H1 (cell line): Measurements from ENCODE around the gene ARMS2. TPM values are rescaled to one million over a fixed set of nuclear protein-coding genes. Genes with fewer than 3 reads are reported as not detected.

ENCODE experiments used
- CTCF ChIA-PET: fragments of 300-600 bp; sonication (Branson Sonifier 250); formaldehyde crosslinking; loops from one replicate; lab custom pipeline; 2021; ENCODE audit not compliant: partially characterized antibody; lab: Charles Lee
- POLR2A ChIA-PET: fragments of 300-600 bp; sonication (Branson Sonifier 250); formaldehyde crosslinking; loops from one replicate; lab custom pipeline; 2021; ENCODE audit warnings: inconsistent platforms; ENCODE audit not compliant: partially characterized antibody; lab: Charles Lee
- DNase-seq, 2 experiments: peaks; one replicate each; pipeline versions ENCODE4 v3.0.0 to v3.0.0-alpha.2; 2010 to 2022; ENCODE audit warnings: low spot score in 2 of 2, low read depth in 1 of 2, mixed read lengths in 1 of 2
- FAIRE-seq: peaks from 2 replicates; lab custom pipeline; 2011; peaks lifted over from hg19 to GRCh38; lab: Jason Lieb, UNC
- H2AFZ ChIP-seq: 2 replicates; pipeline ENCODE4 v1.8.1; 2012; ENCODE audit warnings: low read length, inconsistent platforms
- H2AK5ac ChIP-seq: 2 replicates; pipeline ENCODE4 v1.6.1; 2013; ENCODE audit warnings: low read depth, low read length
- H2BK120ac ChIP-seq: replicated peaks from 2 replicates; pipeline ENCODE3; 2013; ENCODE audit warnings: low read depth, low read length, inconsistent platforms
- H2BK12ac ChIP-seq: 2 replicates; pipeline ENCODE4 v1.6.1; 2013; ENCODE audit warnings: low read depth, low read length
- H2BK15ac ChIP-seq: 2 replicates; pipeline ENCODE4 v1.6.1; 2013; ENCODE audit warnings: low read length
- H2BK20ac ChIP-seq: 2 replicates; pipeline ENCODE4 v1.6.1; 2013; ENCODE audit warnings: low read length
- H2BK5ac ChIP-seq: 2 replicates; pipeline ENCODE4 v1.6.1; 2013; ENCODE audit warnings: low read depth, low read length
- H3K14ac ChIP-seq: 2 replicates; pipeline ENCODE4 v1.6.1; 2013; ENCODE audit warnings: inconsistent platforms; ENCODE audit not compliant: insufficient read length
- H3K18ac ChIP-seq: 2 replicates; pipeline ENCODE4 v1.6.1; 2013; ENCODE audit warnings: low read length; ENCODE audit errors: extremely low read depth
- H3K23ac ChIP-seq: 2 replicates; pipeline ENCODE4 v1.6.1; 2013; ENCODE audit warnings: inconsistent platforms; ENCODE audit not compliant: insufficient read length
- H3K23me2 ChIP-seq: 2 replicates; pipeline ENCODE4 v1.6.1; 2013; ENCODE audit warnings: low read depth, low read length
- H3K27ac ChIP-seq: 2 replicates; pipeline ENCODE4 v1.6.1; 2011; ENCODE audit warnings: low read depth, low read length, inconsistent platforms
- H3K27me3 ChIP-seq, 4 experiments: replicated peaks in 1 of 4; 1 replicate in 1 of 4; 2 replicates in 3 of 4; pipeline versions ENCODE4 v1.6.1 to v1.8.1; 2011 to 2013; ENCODE audit warnings: low read length in 3 of 4, mild to moderate bottlenecking in 3 of 4, inconsistent platforms in 2 of 4, mixed read lengths in 2 of 4, moderate library complexity in 1 of 4; ENCODE audit not compliant: control insufficient read depth in 3 of 4, insufficient read depth in 3 of 4; ENCODE audit errors: extremely low read depth in 1 of 4
- H3K36me3 ChIP-seq, 4 experiments: 2 replicates each; pipeline versions ENCODE4 v1.6.1 to v1.8.1; 2011 to 2013; ENCODE audit warnings: mild to moderate bottlenecking in 4 of 4, low read length in 3 of 4, moderate library complexity in 2 of 4, control low read depth in 1 of 4, inconsistent platforms in 1 of 4; ENCODE audit not compliant: insufficient read depth in 4 of 4, control insufficient read depth in 2 of 4
- H3K4ac ChIP-seq: replicated peaks from 2 replicates; pipeline ENCODE3; 2013; ENCODE audit warnings: low read length, low read depth, mixed read lengths, inconsistent platforms; ENCODE audit not compliant: insufficient read length
- H3K4me1 ChIP-seq, 4 experiments: replicated peaks in 1 of 4; 1 replicate in 1 of 4; 2 replicates in 3 of 4; pipeline versions ENCODE4 v1.6.1 to v1.8.1; 2011 to 2013; ENCODE audit warnings: low read length in 3 of 4, inconsistent platforms in 2 of 4, mixed read lengths in 1 of 4; ENCODE audit not compliant: insufficient read depth in 4 of 4, control insufficient read depth in 3 of 4
- H3K4me2 ChIP-seq, 2 experiments: 2 replicates each; pipeline versions ENCODE4 v1.6.1 to v1.8.1; 2011 to 2013; ENCODE audit warnings: low read depth in 2 of 2, low read length in 2 of 2, control low read depth in 1 of 2, inconsistent platforms in 1 of 2, mild to moderate bottlenecking in 1 of 2; ENCODE audit not compliant: insufficient read depth in 1 of 2
- H3K4me3 ChIP-seq, 4 experiments: fragments of 200-600, 300-600 bp in 1 of 4; sonication (generic), shearing (Covaris generic), sonication (Bioruptor Twin) in 1 of 4; 2 replicates each; pipeline versions ENCODE4 v1.5.1 to v1.8.1; 2011 to 2016; ENCODE audit warnings: low read length in 4 of 4, low read depth in 3 of 4, control low read depth in 2 of 4, inconsistent platforms in 2 of 4, mild to moderate bottlenecking in 2 of 4, mixed read lengths in 1 of 4, moderate library complexity in 1 of 4; ENCODE audit not compliant: insufficient read depth in 2 of 4; ENCODE audit errors: extremely low read depth in 1 of 4
- H3K56ac ChIP-seq: replicated peaks from 2 replicates; pipeline ENCODE3; 2013; ENCODE audit warnings: low read depth, mild to moderate bottlenecking, mixed read lengths, low read length, inconsistent platforms; ENCODE audit not compliant: insufficient read length
- H3K79me1 ChIP-seq: 2 replicates; pipeline ENCODE4 v1.6.1; 2013; ENCODE audit warnings: low read depth, low read length, control low read depth
- H3K79me2 ChIP-seq, 2 experiments: 2 replicates each; pipeline versions ENCODE4 v1.6.1 to v1.8.1; 2012 to 2013; ENCODE audit warnings: low read length in 2 of 2, mild to moderate bottlenecking in 2 of 2, inconsistent platforms in 1 of 2; ENCODE audit not compliant: insufficient read depth in 2 of 2, control insufficient read depth in 1 of 2
- H3K9ac ChIP-seq, 4 experiments: replicated peaks in 1 of 4; 1 replicate in 1 of 4; 2 replicates in 3 of 4; pipeline versions ENCODE4 v1.6.1 to v1.8.1; 2011 to 2013; ENCODE audit warnings: low read depth in 3 of 4, low read length in 3 of 4, control low read depth in 2 of 4, mild to moderate bottlenecking in 2 of 4, moderate library complexity in 2 of 4, inconsistent platforms in 1 of 4; ENCODE audit errors: extremely low read depth in 1 of 4
- H3K9me3 ChIP-seq, 2 experiments: 2 replicates each; pipeline versions ENCODE4 v1.6.1 to v1.8.1; 2012 to 2013; ENCODE audit warnings: mild to moderate bottlenecking in 2 of 2, moderate library complexity in 2 of 2, control low read depth in 1 of 2, inconsistent platforms in 1 of 2, low read depth in 1 of 2, low read length in 1 of 2, mixed read lengths in 1 of 2; ENCODE audit not compliant: insufficient read depth in 2 of 2
- H4K20me1 ChIP-seq, 2 experiments: replicated peaks in 1 of 2; 2 replicates each; pipeline versions ENCODE3 to v1.8.1; 2011 to 2013; ENCODE audit warnings: inconsistent platforms in 2 of 2, low read length in 2 of 2, mild to moderate bottlenecking in 1 of 2; ENCODE audit not compliant: insufficient read depth in 2 of 2, control insufficient read depth in 1 of 2
- H4K5ac ChIP-seq: 2 replicates; pipeline ENCODE4 v1.6.1; 2013; ENCODE audit warnings: low read length, low read depth, mixed read lengths, inconsistent platforms; ENCODE audit not compliant: insufficient read length
- H4K8ac ChIP-seq: 2 replicates; pipeline ENCODE4 v1.8.0; 2013; ENCODE audit warnings: mild to moderate bottlenecking, moderate library complexity, low read length, inconsistent platforms; ENCODE audit not compliant: insufficient read depth; ENCODE audit errors: extremely low read depth
- H4K91ac ChIP-seq: replicated peaks from 2 replicates; pipeline ENCODE3; 2013; ENCODE audit warnings: low read length, mixed read lengths, inconsistent platforms; ENCODE audit not compliant: insufficient read length
- RXRA ChIP-seq: IDR thresholded peaks from 2 replicates; pipeline ENCODE4 v1.6.1; 2011; ENCODE audit warnings: low read depth, mild to moderate bottlenecking, low read length, moderate library complexity; ENCODE audit not compliant: insufficient read depth
- WGBS, 2 experiments: shearing (Covaris generic) in 1 of 2; methylation state at CpG; one replicate each; pipeline versions ENCODE4 v1.1.6 to v1.1.7; 2013 to 2015; ENCODE audit warnings: low lambda C conversion rate in 2 of 2, mixed read lengths in 2 of 2, inconsistent platforms in 1 of 2, low coverage in 1 of 2, missing lambda C conversion rate in 1 of 2; ENCODE audit not compliant: insufficient replicate concordance in 2 of 2, insufficient coverage in 1 of 2, insufficient read length in 1 of 2; ENCODE audit errors: extremely low coverage in 1 of 2, missing lambda C conversion rate in 1 of 2; 5-methylcytosine and 5-hydroxymethylcytosine counted together
- polyA plus RNA-seq, 7 experiments: library from polyadenylated mRNA; depleted of rRNA in 3 of 7; stranded (reverse) in 5 of 7; unstranded in 2 of 7; fragments of >200 nt in 5 of 7; fragments of 200-250 nt in 2 of 7; gene quantifications; 1 replicate in 5 of 7; 2 replicates in 1 of 7; 4 replicates in 1 of 7; pipeline versions ENCODE4 v1.2.1 to v1.2.3, GENCODE V29; 2011 to 2013; ENCODE audit warnings: missing spikeins in 2 of 7, mixed read lengths in 2 of 7
- total RNA-seq: library from RNA; stranded (reverse); fragmentation: NEBNext Ultra II Directional; extraction: Animal tissue kit (Norgen Biotek cat#: 25700); gene quantifications from 2 replicates; pipeline ENCODE4 v1.2.1, GENCODE V29; 2021

The ARMS2 gene
- total and polyA plus RNA-seq, 2 of the 8 experiments (the other 6 are each of a cell fraction or from before 2014, with no cell fraction given): not detected

GRCh38 chr10:122467701-122468100 is 13.2 kb downstream of the ARMS2 start:
- no peak overlapping the region for H3K14ac ChIP-seq
- H4K20me1 ChIP-seq: peaks cover 3 to 5% of the 10 kb centered on the region in 2 experiments
- H3K27ac ChIP-seq: no peak overlapping the region
- no peak overlapping the region for H2BK12ac ChIP-seq
- FAIRE-seq: no peak
- no peak overlapping the region for H2BK120ac ChIP-seq
- ChIA-PET CTCF (interaction anchor here (1.2 to 1.6 kb wide), 3 partner anchors 9 to 97 kb away, joined by 5 to 8 read pairs (median 7); no protein-coding TSS in a partner anchor), POLR2A (no interaction called here)
- no peaks in the 10 kb centered on the region for H3K79me2 ChIP-seq
- H3K9me3 ChIP-seq: no peaks in the 10 kb centered on the region
- no peak overlapping the region for H2AFZ ChIP-seq
- WGBS, 2 experiments: 96% methylated on average over 6 of the region's 6 CpGs; no CpG with 5 or more reads in 1 of the 2 experiments
- H2BK5ac ChIP-seq: no peak overlapping the region
- H3K4me2 ChIP-seq: no peak overlapping the region
- H3K9ac ChIP-seq: no peak overlapping the region
- no peak overlapping the region for H2BK15ac ChIP-seq
- H3K4ac ChIP-seq: no peak overlapping the region
- H3K18ac ChIP-seq: no peak overlapping the region
- H4K8ac ChIP-seq: no peak overlapping the region
- H3K79me1 ChIP-seq: no peaks in the 10 kb centered on the region; the same call in 1 of the 2 replicates
- no peak overlapping the region for H2BK20ac ChIP-seq
- no peak overlapping the region for H4K5ac ChIP-seq
- no peak overlapping the region for H3K56ac ChIP-seq
- DNase-seq: no peak
- H3K4me1 ChIP-seq: peaks cover 0 to 4% (median 0%) of the 10 kb centered on the region in 4 experiments; a peak in 3 of 7 replicates
- H3K4me3 ChIP-seq: no peak overlapping the region
- H4K91ac ChIP-seq: no peak overlapping the region
- H2AK5ac ChIP-seq: no peak overlapping the region
- H3K27me3 ChIP-seq: peaks cover 8 to 18% (median 15%) of the 10 kb centered on the region in 4 experiments; a peak in 6 of 7 replicates
- H3K23ac ChIP-seq: no peak overlapping the region
- peaks cover 1% of the 10 kb centered on the region; the same call in 1 of the 2 replicates for H3K23me2 ChIP-seq
- no peaks in the 10 kb centered on the region for H3K36me3 ChIP-seq
- TF ChIP-seq RXRA: no peak
